Pancreas (tissue), 10 donors: ENCODE data around the gene FRZB. TPM values are rescaled to one million over a fixed set of nuclear protein-coding genes. Genes with fewer than 3 reads are reported as not detected.

Experiments
- ATAC-seq, 4 donors: fragments of 200-7000 bp; cut with Tn5 transposase; one replicate each; pipeline versions ENCODE4 v1.8.0 to v1.9.1; 2020; ENCODE audit warnings: mild to moderate bottlenecking in 4 of 4, moderate library complexity in 4 of 4
- DNase-seq, 6 donors: peaks; one replicate each; pipeline ENCODE4 v3.0.0-alpha.2; 2020
- FAIRE-seq: peaks from 2 replicates; lab custom pipeline; 2012; peaks lifted over from hg19 to GRCh38; lab: Jason Lieb, UNC
- H3K27ac ChIP-seq, 4 donors: fragments of 200-600 bp; sonication (generic); 1 replicate in 3 of 4; 2 replicates in 1 of 4; pipeline versions ENCODE4 v1.5.0 to v1.8.0; 2020
- H3K27me3 ChIP-seq, 4 donors: fragments of 200-600 bp; one replicate each; pipeline ENCODE4 v1.8.0; 2021
- H3K36me3 ChIP-seq, 3 donors: fragments of 200-600 bp; sonication (generic) in 1 of 3; one replicate each; pipeline versions ENCODE4 v1.5.0 to v1.8.0; 2020 to 2021
- H3K4me1 ChIP-seq, 3 donors: fragments of 200-600 bp; one replicate each; pipeline ENCODE4 v1.8.0; 2021
- H3K4me3 ChIP-seq, 4 donors: fragments of 200-600 bp; sonication (generic) in 2 of 4; one replicate each; pipeline versions ENCODE4 v1.5.0 to v1.8.0; 2020 to 2021
- H3K9me3 ChIP-seq, 4 donors: fragments of 200-600 bp; one replicate each; pipeline ENCODE4 v1.8.0; 2021
- WGBS, 2 donors: extraction: QIAGEN DNeasy Blood & Tissue Kit; methylation state at CpG; one replicate each; pipeline ENCODE4 v1.1.7; 2013; 5-methylcytosine and 5-hydroxymethylcytosine counted together
- intact Hi-C, 3 donors: fragments of 100-400 bp; cut with DNase I; formaldehyde crosslinking; loops; one replicate each; pipeline versions ENCODE4 v1.11.1 to v1.14.2; 2022
- polyA plus RNA-seq, 2 donors: library from polyadenylated mRNA; stranded (reverse); fragments of 200-250 nt; gene quantifications; one replicate each; pipeline ENCODE4 v1.2.3, GENCODE V29; 2013
- total RNA-seq, 6 donors: library from RNA; stranded (reverse); fragmentation: NEBNext Ultra II Directional in 4 of 6; extraction: Animal tissue kit (Norgen Biotek cat#: 25700) in 4 of 6; gene quantifications; one replicate each; pipeline versions ENCODE4 v1.2.1 to v1.2.4, GENCODE V29; 2021 to 2023
- TF ChIP-seq, protein P1 (sequence below), 4 donors: fragments of 200-600 bp; sonication (generic) in 3 of 4; IDR thresholded peaks; one replicate each; pipeline versions ENCODE4 v1.5.0 to v1.8.0; 2021; ENCODE audit warnings: antibody characterized with exemption in 4 of 4
- donor health status: healthy with polysubstance abuse.
- donor health status: DM: no; HTN: no; CAD: no; lungs with moderate emphysema.
- donor health status: DM: no; HTN: no; CAD: no.
- donor health status: control.
- donor health status: control.
- donor health status: Bipolar disorder and iron deficiency.
- donor health status: DM: yes; HTN: yes; CAD: no.
- donor health status: DM: no; HTN: no; CAD: no.
- donor health status: DM: no; HTN: no; CAD: no.
- donor health status: DM: yes; HTN: yes; CAD: no.

Gene FRZB
- total and polyA plus RNA-seq, 8 donors, result 0.35 to 3.5 (median 0.78) TPM

DNA sequence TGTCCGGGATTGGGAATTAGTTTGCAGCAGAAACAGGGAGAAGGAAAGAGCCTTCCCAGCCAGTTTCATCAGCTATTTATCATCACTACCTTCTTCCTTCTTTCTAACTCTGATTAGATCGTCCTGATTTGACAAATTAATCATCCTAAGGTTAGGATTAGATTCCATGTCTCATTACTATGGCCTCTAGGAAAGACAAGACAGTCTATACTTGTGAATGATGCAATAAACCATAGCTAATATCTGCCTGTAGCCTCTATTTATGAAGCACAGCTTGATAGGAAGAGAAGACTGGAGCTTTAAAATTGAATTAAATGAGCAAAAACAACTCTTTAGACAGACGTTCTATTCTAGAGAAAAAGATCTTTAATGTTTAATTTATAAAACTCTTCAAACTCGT lies 25.2 kb upstream of the FRZB start:
- no peaks in the 10 kb centered on the region for H3K9me3 ChIP-seq
- no peak overlapping the region for H3K27ac ChIP-seq
- no peak for ATAC-seq
- H3K4me1 ChIP-seq, result no peaks in the 10 kb centered on the region
- DNase-seq, result no peak
- intact Hi-C loops, result no loop called here
- TF ChIP-seq, protein P1, sequence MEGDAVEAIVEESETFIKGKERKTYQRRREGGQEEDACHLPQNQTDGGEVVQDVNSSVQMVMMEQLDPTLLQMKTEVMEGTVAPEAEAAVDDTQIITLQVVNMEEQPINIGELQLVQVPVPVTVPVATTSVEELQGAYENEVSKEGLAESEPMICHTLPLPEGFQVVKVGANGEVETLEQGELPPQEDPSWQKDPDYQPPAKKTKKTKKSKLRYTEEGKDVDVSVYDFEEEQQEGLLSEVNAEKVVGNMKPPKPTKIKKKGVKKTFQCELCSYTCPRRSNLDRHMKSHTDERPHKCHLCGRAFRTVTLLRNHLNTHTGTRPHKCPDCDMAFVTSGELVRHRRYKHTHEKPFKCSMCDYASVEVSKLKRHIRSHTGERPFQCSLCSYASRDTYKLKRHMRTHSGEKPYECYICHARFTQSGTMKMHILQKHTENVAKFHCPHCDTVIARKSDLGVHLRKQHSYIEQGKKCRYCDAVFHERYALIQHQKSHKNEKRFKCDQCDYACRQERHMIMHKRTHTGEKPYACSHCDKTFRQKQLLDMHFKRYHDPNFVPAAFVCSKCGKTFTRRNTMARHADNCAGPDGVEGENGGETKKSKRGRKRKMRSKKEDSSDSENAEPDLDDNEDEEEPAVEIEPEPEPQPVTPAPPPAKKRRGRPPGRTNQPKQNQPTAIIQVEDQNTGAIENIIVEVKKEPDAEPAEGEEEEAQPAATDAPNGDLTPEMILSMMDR (IDR thresholded peaks at IDR 0.05), result no peak
- H3K36me3 ChIP-seq, result no peaks in the 10 kb centered on the region
- no peak overlapping the region for H3K4me3 ChIP-seq
- no peak for FAIRE-seq
- whole genome bisulfite sequencing, 2 donors, result 53 to 56% methylated on average over 4 of the region's 4 CpGs
- no peaks in the 10 kb centered on the region for H3K27me3 ChIP-seq

- WGBS, 2 donors, result 21 to 35% methylated on average over 3 of the region's 3 CpGs
- intact Hi-C loops, result no loop called here
- no peaks in the 10 kb centered on the region for H3K27me3 ChIP-seq
- ATAC-seq, result no peak
- no peak overlapping the region for H3K4me3 ChIP-seq
- H3K9me3 ChIP-seq, result no peaks in the 10 kb centered on the region
- H3K27ac ChIP-seq, result no peak overlapping the region
- no peaks in the 10 kb centered on the region for H3K36me3 ChIP-seq
- no peaks in the 10 kb centered on the region for H3K4me1 ChIP-seq
- no peak for DNase-seq
- TF ChIP-seq, protein P1 (IDR thresholded peaks at IDR 0.05), result no peak
- FAIRE-seq, result no peak
Observed at GRCh38 chr2:182890773-182891378, 24.4 kb upstream of the FRZB start.

GRCh38 chr2:182890305-182890704 lies 23.9 kb upstream of the FRZB start:
- Histone ChIP-seq H3K27ac (no peak overlapping the region), H3K9me3 (no peaks in the 10 kb centered on the region), H3K27me3 (no peaks in the 10 kb centered on the region), H3K4me1 (no peaks in the 10 kb centered on the region), H3K4me3 (no peak overlapping the region), H3K36me3 (no peaks in the 10 kb centered on the region)
- DNase-seq (no peak), ATAC-seq (no peak), FAIRE-seq (no peak)
- TF ChIP-seq, protein P1 (IDR thresholded peaks at IDR 0.05), result no peak
- intact Hi-C loops, result no loop called here
- 73 to 77% methylated on average over 7 of the region's 7 CpGs for WGBS, 2 donors

- TF ChIP-seq, protein P1 (IDR thresholded peaks at IDR 0.05), result no peak
- H3K27me3 ChIP-seq, result no peaks in the 10 kb centered on the region
- H3K36me3 ChIP-seq, result no peaks in the 10 kb centered on the region
- intact Hi-C loops, result no loop called here
- H3K4me1 ChIP-seq, result no peaks in the 10 kb centered on the region
- H3K9me3 ChIP-seq, result no peaks in the 10 kb centered on the region
- DNase-seq, result no peak
- no peak overlapping the region for H3K27ac ChIP-seq
- no peak for FAIRE-seq
- no peak for ATAC-seq
- WGBS, 2 donors, result 76 to 82% methylated on average over 4 of the region's 4 CpGs
- H3K4me3 ChIP-seq, result no peak overlapping the region
Observed at GRCh38 chr2:182887753-182888415, 21.4 kb upstream of the FRZB start.

GRCh38 chr2:182887093-182887492 lies 20.7 kb upstream of the FRZB start:
- Histone ChIP-seq H3K4me1 (no peaks in the 10 kb centered on the region), H3K36me3 (no peaks in the 10 kb centered on the region), H3K27me3 (no peaks in the 10 kb centered on the region), H3K27ac (no peak overlapping the region), H3K9me3 (no peaks in the 10 kb centered on the region), H3K4me3 (no peak overlapping the region)
- TF ChIP-seq, protein P1 (IDR thresholded peaks at IDR 0.05), result no peak
- intact Hi-C loops, result no loop called here
- DNase-seq (no peak), ATAC-seq (no peak), FAIRE-seq (no peak)
- WGBS, 2 donors, result 72 to 77% methylated on average over 6 of the region's 6 CpGs
